Measurements from ENCODE around the gene ABHD2. TPM values are rescaled to one million over a fixed set of nuclear protein-coding genes. Genes with fewer than 3 reads are reported as not detected.
A peak's percentile ranks its signal among the peaks of the same experiment; 100 is the strongest.
"Not testable (repeated sequence)": the region's sequence is repeated elsewhere in the genome, so short reads cannot be mapped to it uniquely, and the experiment has no call there.

The ABHD2 gene
- total RNA-seq, 1 experiment from 2014 or later, result 148 TPM

DNA sequence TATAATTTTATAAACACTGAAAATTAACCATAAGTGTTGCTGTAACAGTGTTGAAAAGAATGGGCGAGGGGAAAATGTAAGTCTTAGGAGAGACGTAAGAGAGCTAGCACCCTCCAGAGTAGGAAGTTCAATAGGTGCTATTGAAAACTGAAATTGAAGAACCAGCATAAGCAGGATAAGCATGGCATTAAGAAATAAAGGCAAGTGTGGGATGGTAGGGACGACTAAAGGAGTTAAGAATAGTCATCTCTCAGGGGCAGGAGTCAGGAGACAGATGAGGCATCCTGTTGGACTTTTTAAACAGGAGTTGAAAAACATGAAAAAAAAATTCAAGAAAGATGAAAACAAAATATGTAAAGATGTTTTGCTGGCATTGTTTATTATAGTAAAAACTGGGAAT lies 43.5 kb downstream of the ABHD2 start:
- no peak for DNase-seq
- intact Hi-C loops (cut with micrococcal nuclease; ENCODE audit: unreplicated experiment), result no loop called here
- Histone ChIP-seq H3K79me2 (ENCODE audit: low read depth) (peaks cover 5% of the 10 kb centered on the region; the same call in 1 of the 2 replicates), H3K36me3 (ENCODE audit: low read depth) (peaks cover 21% of the 10 kb centered on the region), H3K27ac (no peak overlapping the region), H3K4me3 (no peak overlapping the region), H3K4me2 (no peak overlapping the region), H3K27me3 (ENCODE audit: insufficient read depth, low read depth) (no peaks in the 10 kb centered on the region), H4K20me1 (ENCODE audit: insufficient read depth) (no peaks in the 10 kb centered on the region), H3F3A (ENCODE audit: insufficient read depth, low read depth) (peaks cover 14% of the 10 kb centered on the region), H3K9me2 (ENCODE audit: insufficient read depth) (no peaks in the 10 kb centered on the region), H2AFZ (no peak overlapping the region), H3K9me3 (ENCODE audit: insufficient read depth, low read depth) (no peaks in the 10 kb centered on the region), H3K4me1 (replicated peaks; ENCODE audit: insufficient read depth) (peaks cover 41% of the 10 kb centered on the region)
- POLR2A ChIA-PET (ENCODE audit: unreplicated experiment), result no interaction called here
- TF ChIP-seq EZH2 (IDR thresholded peaks at IDR 0.05; ENCODE audit: low read depth), result no peak
- TF ChIP-seq, protein P1, sequence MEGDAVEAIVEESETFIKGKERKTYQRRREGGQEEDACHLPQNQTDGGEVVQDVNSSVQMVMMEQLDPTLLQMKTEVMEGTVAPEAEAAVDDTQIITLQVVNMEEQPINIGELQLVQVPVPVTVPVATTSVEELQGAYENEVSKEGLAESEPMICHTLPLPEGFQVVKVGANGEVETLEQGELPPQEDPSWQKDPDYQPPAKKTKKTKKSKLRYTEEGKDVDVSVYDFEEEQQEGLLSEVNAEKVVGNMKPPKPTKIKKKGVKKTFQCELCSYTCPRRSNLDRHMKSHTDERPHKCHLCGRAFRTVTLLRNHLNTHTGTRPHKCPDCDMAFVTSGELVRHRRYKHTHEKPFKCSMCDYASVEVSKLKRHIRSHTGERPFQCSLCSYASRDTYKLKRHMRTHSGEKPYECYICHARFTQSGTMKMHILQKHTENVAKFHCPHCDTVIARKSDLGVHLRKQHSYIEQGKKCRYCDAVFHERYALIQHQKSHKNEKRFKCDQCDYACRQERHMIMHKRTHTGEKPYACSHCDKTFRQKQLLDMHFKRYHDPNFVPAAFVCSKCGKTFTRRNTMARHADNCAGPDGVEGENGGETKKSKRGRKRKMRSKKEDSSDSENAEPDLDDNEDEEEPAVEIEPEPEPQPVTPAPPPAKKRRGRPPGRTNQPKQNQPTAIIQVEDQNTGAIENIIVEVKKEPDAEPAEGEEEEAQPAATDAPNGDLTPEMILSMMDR (conservative IDR thresholded peaks at IDR 0.05), result no peak
- CTCF ChIA-PET, result no interaction called here
- BruUV-seq (replicated peaks), result no TSS peak

DNA sequence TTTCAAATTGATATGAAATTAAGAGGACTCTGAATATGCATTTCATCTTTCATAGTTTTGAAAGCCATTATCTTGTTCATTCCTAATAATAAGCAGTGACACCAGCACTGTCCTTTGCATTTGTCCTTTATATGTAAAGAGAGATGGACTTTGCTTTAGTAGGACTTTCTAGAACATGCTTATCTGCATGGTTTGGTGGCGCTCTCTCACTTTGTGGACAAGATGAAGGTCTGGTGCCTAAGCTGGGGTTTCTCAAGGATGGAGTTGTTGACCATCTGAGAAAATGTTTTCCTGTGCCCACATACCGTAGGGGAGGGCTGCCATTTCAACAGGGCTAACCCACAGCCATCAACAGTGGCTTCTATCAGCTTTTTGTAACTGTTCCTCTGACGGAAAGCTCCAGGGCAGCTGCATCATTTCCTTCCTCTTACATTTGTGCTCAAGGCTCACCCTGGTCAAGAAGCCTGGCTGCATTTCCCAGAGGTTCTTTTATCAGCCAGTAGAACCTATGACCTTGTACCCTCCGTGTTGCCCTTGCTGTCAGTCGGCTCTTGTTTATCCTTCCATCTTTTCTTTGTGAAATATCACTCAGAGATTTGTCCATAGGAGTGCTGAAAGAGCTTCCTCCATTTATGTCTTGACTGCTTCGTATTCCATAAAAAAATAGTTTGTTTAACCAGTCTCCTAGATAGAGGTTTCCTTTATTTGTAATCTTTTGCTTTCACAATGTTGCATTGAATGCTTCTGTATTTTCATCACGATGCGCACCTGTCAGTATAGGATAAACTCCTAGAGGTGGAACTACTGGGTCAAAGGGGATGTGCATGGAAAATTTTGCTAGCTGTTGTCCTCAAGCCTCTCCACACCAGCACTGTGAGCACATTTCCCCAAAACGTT lies 44.6 kb downstream of the ABHD2 start:
- H3K4me3 ChIP-seq, result no peak overlapping the region
- TF ChIP-seq EZH2 (IDR thresholded peaks at IDR 0.05; ENCODE audit: low read depth), result no peak
- TF ChIP-seq, protein P1 (conservative IDR thresholded peaks at IDR 0.05), result no peak
- H3K79me2 ChIP-seq (ENCODE audit: low read depth), result peaks cover 3% of the 10 kb centered on the region; the same call in 1 of the 2 replicates
- peaks cover 20% of the 10 kb centered on the region for H3K36me3 ChIP-seq (ENCODE audit: low read depth)
- no peaks in the 10 kb centered on the region for H3K27me3 ChIP-seq (ENCODE audit: insufficient read depth, low read depth)
- no peak overlapping the region; the same call in 1 of the 2 replicates for H3K4me2 ChIP-seq
- peak overlapping the region; percentile 28 for H3K27ac ChIP-seq
- POLR2A ChIA-PET (ENCODE audit: unreplicated experiment), result no interaction called here
- no peaks in the 10 kb centered on the region for H4K20me1 ChIP-seq (ENCODE audit: insufficient read depth)
- no TSS peak for BruUV-seq (replicated peaks)
- CTCF ChIA-PET, result interaction anchor here (0.6 kb wide), 2 partner anchors 221 to 239 kb away, joined by 8 to 9 read pairs; no protein-coding TSS in a partner anchor
- no peaks in the 10 kb centered on the region for H3K9me3 ChIP-seq (ENCODE audit: insufficient read depth, low read depth)
- peaks cover 13% of the 10 kb centered on the region; the same call in 1 of the 2 replicates for H3F3A ChIP-seq (ENCODE audit: insufficient read depth, low read depth)
- intact Hi-C loops (cut with micrococcal nuclease; ENCODE audit: unreplicated experiment), result no loop called here
- no peak overlapping the region for H2AFZ ChIP-seq
- peaks cover 33% of the 10 kb centered on the region for H3K4me1 ChIP-seq (replicated peaks; ENCODE audit: insufficient read depth)
- DNase-seq, result no peak
- no peaks in the 10 kb centered on the region for H3K9me2 ChIP-seq (ENCODE audit: insufficient read depth)

- intact Hi-C loops (cut with micrococcal nuclease; ENCODE audit: unreplicated experiment); BruUV-seq (replicated peaks); CTCF ChIA-PET: not testable (repeated sequence)
Measured at GRCh38 chr15:89135387-89136077, 47.3 kb downstream of the ABHD2 start.

More at GRCh38 chr15:89135387-89136077, 47.3 kb downstream of the ABHD2 start:
- H3K4me3 ChIP-seq; H2AFZ ChIP-seq; H3K27ac ChIP-seq; H3K79me2 ChIP-seq (ENCODE audit: low read depth); H3K4me2 ChIP-seq; H3K36me3 ChIP-seq (ENCODE audit: low read depth); H3F3A ChIP-seq (ENCODE audit: insufficient read depth, low read depth); H3K9me2 ChIP-seq (ENCODE audit: insufficient read depth); H4K20me1 ChIP-seq (ENCODE audit: insufficient read depth); H3K9me3 ChIP-seq (ENCODE audit: insufficient read depth, low read depth); DNase-seq; H3K27me3 ChIP-seq (ENCODE audit: insufficient read depth, low read depth): not testable (repeated sequence)
- POLR2A ChIA-PET (ENCODE audit: unreplicated experiment), result interaction anchor here (0.6 kb wide), 1 partner anchor 39 kb away, joined by 4 read pairs; no protein-coding TSS in a partner anchor
- peaks cover 28% of the 10 kb centered on the region for H3K4me1 ChIP-seq (replicated peaks; ENCODE audit: insufficient read depth)
